Activated B cell treated with CpG ODN at 0.5 μM for 24 hours (primary cell): ENCODE measurements around the gene SIPA1. TPM values are rescaled to one million over a fixed set of nuclear protein-coding genes. Genes with fewer than 3 reads are reported as not detected.

ENCODE experiments used
- ATAC-seq: fragments of 200-7000 bp; cut with Tn5 transposase; one replicate; pipeline ENCODE4 v1.10.0; 2021; ENCODE audit warnings: low read depth, mild to moderate bottlenecking, moderate library complexity
- CTCF ChIA-PET: fragments of 350-600 bp; sonication (Branson Sonifier 250); formaldehyde crosslinking; loops from one replicate; lab custom pipeline; 2021; ENCODE audit warnings: antibody characterized with exemption; lab: Charles Lee
- POLR2A ChIA-PET: fragments of 350-600 bp; sonication (Branson Sonifier 250); formaldehyde crosslinking; loops from one replicate; lab custom pipeline; 2021; ENCODE audit warnings: antibody characterized with exemption; lab: Charles Lee
- DNase-seq: peaks from one replicate; pipeline ENCODE4 v3.0.0; 2022
- H3K27ac Mint-ChIP-seq: one replicate; pipeline ENCODE4 v1.8.0; 2020; ENCODE audit warnings: mixed read lengths
- H3K27me3 Mint-ChIP-seq: one replicate; pipeline ENCODE4 v1.8.0; 2021; ENCODE audit warnings: mixed read lengths
- H3K36me3 Mint-ChIP-seq: one replicate; pipeline ENCODE4 v1.8.0; 2021; ENCODE audit warnings: low read depth, mixed read lengths
- H3K4me1 Mint-ChIP-seq: one replicate; pipeline ENCODE4 v1.8.0; 2021; ENCODE audit warnings: mixed read lengths
- H3K4me3 Mint-ChIP-seq: one replicate; pipeline ENCODE4 v1.8.0; 2020; ENCODE audit warnings: mild to moderate bottlenecking, mixed read lengths
- H3K9me3 Mint-ChIP-seq: one replicate; pipeline ENCODE4 v1.8.0; 2020; ENCODE audit warnings: mixed read lengths
- CTCF ChIP-seq: fragments of 200-600 bp; IDR thresholded peaks from one replicate; pipeline ENCODE4 v1.8.0; 2022; ENCODE audit warnings: antibody characterized with exemption, mild to moderate bottlenecking
- intact Hi-C: fragments of 100-400 bp; cut with micrococcal nuclease; formaldehyde crosslinking; loops from one replicate; pipeline ENCODE4 v1.15.1; 2024
- total RNA-seq: library from RNA; stranded (reverse); gene quantifications from 2 replicates; pipeline ENCODE4 v1.2.3, GENCODE V29; 2022

The SIPA1 gene
- total RNA-seq, 1 donor from 2014 or later: 252 TPM

DNA sequence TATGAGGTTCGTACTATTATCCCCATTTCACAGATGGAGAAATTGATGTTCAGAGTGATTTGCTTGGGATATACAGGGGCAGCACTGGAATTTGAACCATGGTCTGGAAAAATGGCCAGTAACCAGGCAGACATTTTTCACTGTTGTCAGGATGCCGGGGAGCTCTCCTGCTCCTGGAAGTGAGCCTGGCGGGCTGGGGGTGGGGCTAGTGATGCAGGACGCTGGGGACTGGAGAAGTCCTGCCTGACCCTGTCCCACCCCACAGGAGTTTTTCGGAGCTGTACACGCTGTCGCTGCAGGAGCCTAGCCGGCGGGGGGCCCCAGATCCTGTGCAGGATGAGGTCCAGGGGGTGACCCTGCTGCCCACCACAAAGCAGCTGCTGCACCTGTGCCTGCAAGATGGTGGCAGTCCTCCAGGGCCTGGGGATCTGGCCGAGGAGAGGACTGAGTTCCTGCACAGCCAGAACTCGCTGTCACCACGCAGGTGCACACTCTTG is 11.1 kb downstream of the SIPA1 start:
- TF ChIP-seq CTCF: no peak
- intact Hi-C loops: no loop called here
- H3K36me3 Mint-ChIP-seq: peaks cover 74% of the 10 kb centered on the region
- no peaks in the 10 kb centered on the region for H3K27me3 Mint-ChIP-seq
- peaks cover 40% of the 10 kb centered on the region for H3K4me1 Mint-ChIP-seq
- no peak overlapping the region for H3K4me3 Mint-ChIP-seq
- H3K27ac Mint-ChIP-seq: no peak overlapping the region
- POLR2A ChIA-PET: interaction anchor here (0.6 to 19.4 kb wide), 5 partner anchors 9 to 176 kb away, joined by 4 to 617 read pairs (median 8); partner anchors contain the start of genes RELA and SIPA1
- DNase-seq: no peak
- ATAC-seq: no peak
- CTCF ChIA-PET: no interaction called here
- no peaks in the 10 kb centered on the region for H3K9me3 Mint-ChIP-seq

DNA sequence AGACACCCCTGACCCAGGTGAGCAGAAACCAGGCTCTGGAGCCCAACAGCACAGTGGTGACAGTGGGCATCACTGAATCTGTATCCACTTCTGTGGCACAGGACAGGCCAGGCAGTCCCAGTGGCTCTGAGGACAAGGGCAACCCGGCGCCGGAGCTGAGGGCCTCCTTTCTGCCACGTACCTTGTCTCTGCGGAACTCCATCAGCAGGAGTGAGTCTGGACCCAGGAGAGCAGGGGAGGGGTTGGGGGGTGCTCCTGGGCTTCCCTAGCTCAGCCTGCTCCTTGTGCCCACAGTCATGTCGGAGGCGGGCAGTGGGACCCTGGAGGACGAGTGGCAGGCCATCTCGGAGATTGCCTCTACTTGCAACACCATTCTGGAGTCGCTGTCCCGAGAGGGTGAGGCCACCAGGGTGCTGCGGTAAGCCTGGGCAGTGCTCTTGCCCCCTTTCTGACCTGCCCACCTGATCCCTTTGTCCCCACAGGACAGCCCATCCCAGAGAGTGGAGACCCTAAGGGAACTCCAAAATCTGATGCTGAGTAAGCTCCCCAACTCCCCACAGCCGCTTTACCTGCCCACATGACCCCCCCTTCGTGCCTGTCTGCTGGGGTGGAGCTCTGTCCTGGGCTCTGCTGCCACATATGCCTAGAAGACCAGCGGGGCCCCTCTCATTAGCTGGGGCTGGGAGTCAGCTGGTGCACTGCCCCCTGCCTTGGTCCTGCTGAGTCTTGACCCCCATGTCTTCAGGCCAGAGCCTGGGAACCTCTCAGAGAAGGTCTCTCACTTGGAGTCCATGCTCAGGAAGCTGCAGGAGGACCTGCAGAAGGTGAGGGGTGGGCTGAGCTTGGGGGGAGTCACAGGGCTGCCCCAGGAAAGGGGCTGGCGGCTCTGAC is 12.0 kb downstream of the SIPA1 start:
- intact Hi-C loops: no loop called here
- no peak overlapping the region for H3K4me3 Mint-ChIP-seq
- no peak for ATAC-seq
- no peak for TF ChIP-seq CTCF
- H3K4me1 Mint-ChIP-seq: peaks cover 34% of the 10 kb centered on the region
- POLR2A ChIA-PET: interaction anchor here (0.6 to 19.4 kb wide), 4 partner anchors 9 to 322 kb away, joined by 3 to 617 read pairs (median 6); partner anchors contain the start of genes RELA and SIPA1
- H3K27ac Mint-ChIP-seq: no peak overlapping the region
- H3K27me3 Mint-ChIP-seq: no peaks in the 10 kb centered on the region
- no peaks in the 10 kb centered on the region for H3K9me3 Mint-ChIP-seq
- CTCF ChIA-PET: no interaction called here
- H3K36me3 Mint-ChIP-seq: peaks cover 70% of the 10 kb centered on the region
- DNase-seq: peak; percentile 15

DNA sequence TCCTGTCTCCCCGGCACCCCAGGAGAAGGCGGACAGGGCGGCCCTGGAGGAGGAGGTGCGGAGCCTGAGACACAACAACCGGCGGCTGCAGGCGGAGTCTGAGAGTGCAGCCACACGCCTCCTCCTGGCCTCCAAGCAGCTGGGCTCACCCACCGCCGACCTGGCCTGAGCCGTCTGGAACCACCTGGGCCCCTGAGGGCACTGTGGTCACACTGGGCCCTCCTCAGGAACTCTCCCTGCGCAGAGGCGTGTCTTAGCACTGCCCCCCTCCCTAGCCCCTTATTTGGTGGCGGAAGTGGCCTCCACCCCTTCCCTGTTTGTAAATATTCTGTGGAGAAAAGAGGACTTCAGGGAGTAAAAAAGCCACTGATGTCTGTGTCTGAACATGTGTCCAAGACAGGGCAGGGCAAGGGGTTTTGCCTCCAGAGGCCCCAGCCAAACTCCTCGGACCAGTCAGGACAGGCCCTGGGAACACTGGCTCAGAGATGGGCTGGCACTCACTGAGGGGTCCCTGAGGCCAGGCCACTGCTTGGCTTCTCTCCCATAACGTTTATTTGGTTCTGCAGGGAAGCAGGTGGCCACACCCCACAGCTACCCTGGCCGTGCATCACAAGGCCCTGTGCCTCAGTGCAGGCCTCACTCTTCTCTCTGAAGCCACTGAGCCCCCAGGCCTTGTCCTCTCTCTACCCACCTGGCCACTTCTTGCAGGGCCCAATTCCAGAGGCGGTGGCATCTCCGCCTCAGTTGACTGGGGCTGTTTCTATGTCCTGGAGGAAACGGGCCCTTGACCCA is 12.8 kb downstream of the SIPA1 start:
- TF ChIP-seq CTCF: no peak
- Mint-ChIP-seq H3K4me3 (no peak overlapping the region), H3K4me1 (peaks cover 39% of the 10 kb centered on the region), H3K36me3 (peaks cover 70% of the 10 kb centered on the region), H3K9me3 (no peaks in the 10 kb centered on the region), H3K27me3 (no peaks in the 10 kb centered on the region), H3K27ac (peak overlapping the region; percentile 89)
- no peak for ATAC-seq
- POLR2A ChIA-PET: interaction anchor here (2.0 to 19.4 kb wide), 3 partner anchors 12 to 401 kb away, joined by 4 to 617 read pairs (median 84); partner anchors contain the start of genes RELA, SF3B2 and SIPA1
- intact Hi-C loops: no loop called here
- CTCF ChIA-PET: no interaction called here
- DNase-seq: no peak

DNA sequence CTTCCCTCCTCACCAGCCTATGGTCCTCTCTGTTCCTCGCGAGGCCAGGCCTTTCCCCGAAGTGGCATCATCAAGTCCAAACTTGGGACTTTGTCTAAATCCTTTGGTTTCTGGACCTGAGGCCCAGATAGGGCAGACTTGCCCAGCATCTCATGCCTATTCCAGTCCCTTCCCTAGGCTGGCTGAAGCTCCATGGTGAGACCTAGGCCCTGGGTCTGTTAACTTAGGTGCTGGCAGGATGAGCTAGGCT is 13.4 kb downstream of the SIPA1 start:
- Mint-ChIP-seq H3K4me1 (peaks cover 41% of the 10 kb centered on the region), H3K4me3 (peak overlapping the region; percentile 90), H3K27ac (peak overlapping the region; percentile 89), H3K27me3 (no peaks in the 10 kb centered on the region), H3K36me3 (peaks cover 71% of the 10 kb centered on the region), H3K9me3 (no peaks in the 10 kb centered on the region)
- ATAC-seq (no peak), DNase-seq (no peak)
- TF ChIP-seq CTCF: no peak
- ChIA-PET CTCF (interaction anchor here (1.6 to 3.2 kb wide), 2 partner anchors 11 to 25 kb away, joined by 5 to 12 read pairs; no protein-coding TSS in a partner anchor), POLR2A (interaction anchor here (2.0 to 19.4 kb wide), 4 partner anchors 11 to 401 kb away, joined by 4 to 617 read pairs (median 51); partner anchors contain the start of genes RELA, SF3B2 and SIPA1)
- intact Hi-C loops: no loop called here
